H1 (cell line): ENCODE data around the gene LKAAEAR1. TPM values are rescaled to one million over a fixed set of nuclear protein-coding genes. Genes with fewer than 3 reads are reported as not detected.

Experiments used
- CTCF ChIA-PET: fragments of 300-600 bp; sonication (Branson Sonifier 250); formaldehyde crosslinking; loops from one replicate; lab custom pipeline; 2021; ENCODE audit not compliant: partially characterized antibody; lab: Charles Lee
- POLR2A ChIA-PET: fragments of 300-600 bp; sonication (Branson Sonifier 250); formaldehyde crosslinking; loops from one replicate; lab custom pipeline; 2021; ENCODE audit warnings: inconsistent platforms; ENCODE audit not compliant: partially characterized antibody; lab: Charles Lee
- DNase-seq, 2 experiments: peaks; one replicate each; pipeline versions ENCODE4 v3.0.0 to v3.0.0-alpha.2; 2010 to 2022; ENCODE audit warnings: low spot score in 2 of 2, low read depth in 1 of 2, mixed read lengths in 1 of 2
- FAIRE-seq: peaks from 2 replicates; lab custom pipeline; 2011; peaks lifted over from hg19 to GRCh38; lab: Jason Lieb, UNC
- H2AFZ ChIP-seq: 2 replicates; pipeline ENCODE4 v1.8.1; 2012; ENCODE audit warnings: low read length, inconsistent platforms
- H2AK5ac ChIP-seq: 2 replicates; pipeline ENCODE4 v1.6.1; 2013; ENCODE audit warnings: low read depth, low read length
- H2BK120ac ChIP-seq: replicated peaks from 2 replicates; pipeline ENCODE3; 2013; ENCODE audit warnings: low read depth, low read length, inconsistent platforms
- H2BK12ac ChIP-seq: 2 replicates; pipeline ENCODE4 v1.6.1; 2013; ENCODE audit warnings: low read depth, low read length
- H2BK15ac ChIP-seq: 2 replicates; pipeline ENCODE4 v1.6.1; 2013; ENCODE audit warnings: low read length
- H2BK20ac ChIP-seq: 2 replicates; pipeline ENCODE4 v1.6.1; 2013; ENCODE audit warnings: low read length
- H2BK5ac ChIP-seq: 2 replicates; pipeline ENCODE4 v1.6.1; 2013; ENCODE audit warnings: low read depth, low read length
- H3K14ac ChIP-seq: 2 replicates; pipeline ENCODE4 v1.6.1; 2013; ENCODE audit warnings: inconsistent platforms; ENCODE audit not compliant: insufficient read length
- H3K18ac ChIP-seq: 2 replicates; pipeline ENCODE4 v1.6.1; 2013; ENCODE audit warnings: low read length; ENCODE audit errors: extremely low read depth
- H3K23ac ChIP-seq: 2 replicates; pipeline ENCODE4 v1.6.1; 2013; ENCODE audit warnings: inconsistent platforms; ENCODE audit not compliant: insufficient read length
- H3K23me2 ChIP-seq: 2 replicates; pipeline ENCODE4 v1.6.1; 2013; ENCODE audit warnings: low read depth, low read length
- H3K27ac ChIP-seq: 2 replicates; pipeline ENCODE4 v1.6.1; 2011; ENCODE audit warnings: low read depth, low read length, inconsistent platforms
- H3K27me3 ChIP-seq, 4 experiments: replicated peaks in 1 of 4; 1 replicate in 1 of 4; 2 replicates in 3 of 4; pipeline versions ENCODE4 v1.6.1 to v1.8.1; 2011 to 2013; ENCODE audit warnings: low read length in 3 of 4, mild to moderate bottlenecking in 3 of 4, inconsistent platforms in 2 of 4, mixed read lengths in 2 of 4, moderate library complexity in 1 of 4; ENCODE audit not compliant: control insufficient read depth in 3 of 4, insufficient read depth in 3 of 4; ENCODE audit errors: extremely low read depth in 1 of 4
- H3K36me3 ChIP-seq, 4 experiments: 2 replicates each; pipeline versions ENCODE4 v1.6.1 to v1.8.1; 2011 to 2013; ENCODE audit warnings: mild to moderate bottlenecking in 4 of 4, low read length in 3 of 4, moderate library complexity in 2 of 4, control low read depth in 1 of 4, inconsistent platforms in 1 of 4; ENCODE audit not compliant: insufficient read depth in 4 of 4, control insufficient read depth in 2 of 4
- H3K4ac ChIP-seq: replicated peaks from 2 replicates; pipeline ENCODE3; 2013; ENCODE audit warnings: low read length, low read depth, mixed read lengths, inconsistent platforms; ENCODE audit not compliant: insufficient read length
- H3K4me1 ChIP-seq, 4 experiments: replicated peaks in 1 of 4; 1 replicate in 1 of 4; 2 replicates in 3 of 4; pipeline versions ENCODE4 v1.6.1 to v1.8.1; 2011 to 2013; ENCODE audit warnings: low read length in 3 of 4, inconsistent platforms in 2 of 4, mixed read lengths in 1 of 4; ENCODE audit not compliant: insufficient read depth in 4 of 4, control insufficient read depth in 3 of 4
- H3K4me2 ChIP-seq, 2 experiments: 2 replicates each; pipeline versions ENCODE4 v1.6.1 to v1.8.1; 2011 to 2013; ENCODE audit warnings: low read depth in 2 of 2, low read length in 2 of 2, control low read depth in 1 of 2, inconsistent platforms in 1 of 2, mild to moderate bottlenecking in 1 of 2; ENCODE audit not compliant: insufficient read depth in 1 of 2
- H3K4me3 ChIP-seq, 4 experiments: fragments of 200-600, 300-600 bp in 1 of 4; sonication (generic), shearing (Covaris generic), sonication (Bioruptor Twin) in 1 of 4; 2 replicates each; pipeline versions ENCODE4 v1.5.1 to v1.8.1; 2011 to 2016; ENCODE audit warnings: low read length in 4 of 4, low read depth in 3 of 4, control low read depth in 2 of 4, inconsistent platforms in 2 of 4, mild to moderate bottlenecking in 2 of 4, mixed read lengths in 1 of 4, moderate library complexity in 1 of 4; ENCODE audit not compliant: insufficient read depth in 2 of 4; ENCODE audit errors: extremely low read depth in 1 of 4
- H3K56ac ChIP-seq: replicated peaks from 2 replicates; pipeline ENCODE3; 2013; ENCODE audit warnings: low read depth, mild to moderate bottlenecking, mixed read lengths, low read length, inconsistent platforms; ENCODE audit not compliant: insufficient read length
- H3K79me1 ChIP-seq: 2 replicates; pipeline ENCODE4 v1.6.1; 2013; ENCODE audit warnings: low read depth, low read length, control low read depth
- H3K79me2 ChIP-seq, 2 experiments: 2 replicates each; pipeline versions ENCODE4 v1.6.1 to v1.8.1; 2012 to 2013; ENCODE audit warnings: low read length in 2 of 2, mild to moderate bottlenecking in 2 of 2, inconsistent platforms in 1 of 2; ENCODE audit not compliant: insufficient read depth in 2 of 2, control insufficient read depth in 1 of 2
- H3K9ac ChIP-seq, 4 experiments: replicated peaks in 1 of 4; 1 replicate in 1 of 4; 2 replicates in 3 of 4; pipeline versions ENCODE4 v1.6.1 to v1.8.1; 2011 to 2013; ENCODE audit warnings: low read depth in 3 of 4, low read length in 3 of 4, control low read depth in 2 of 4, mild to moderate bottlenecking in 2 of 4, moderate library complexity in 2 of 4, inconsistent platforms in 1 of 4; ENCODE audit errors: extremely low read depth in 1 of 4
- H3K9me3 ChIP-seq, 2 experiments: 2 replicates each; pipeline versions ENCODE4 v1.6.1 to v1.8.1; 2012 to 2013; ENCODE audit warnings: mild to moderate bottlenecking in 2 of 2, moderate library complexity in 2 of 2, control low read depth in 1 of 2, inconsistent platforms in 1 of 2, low read depth in 1 of 2, low read length in 1 of 2, mixed read lengths in 1 of 2; ENCODE audit not compliant: insufficient read depth in 2 of 2
- H4K20me1 ChIP-seq, 2 experiments: replicated peaks in 1 of 2; 2 replicates each; pipeline versions ENCODE3 to v1.8.1; 2011 to 2013; ENCODE audit warnings: inconsistent platforms in 2 of 2, low read length in 2 of 2, mild to moderate bottlenecking in 1 of 2; ENCODE audit not compliant: insufficient read depth in 2 of 2, control insufficient read depth in 1 of 2
- H4K5ac ChIP-seq: 2 replicates; pipeline ENCODE4 v1.6.1; 2013; ENCODE audit warnings: low read length, low read depth, mixed read lengths, inconsistent platforms; ENCODE audit not compliant: insufficient read length
- H4K8ac ChIP-seq: 2 replicates; pipeline ENCODE4 v1.8.0; 2013; ENCODE audit warnings: mild to moderate bottlenecking, moderate library complexity, low read length, inconsistent platforms; ENCODE audit not compliant: insufficient read depth; ENCODE audit errors: extremely low read depth
- H4K91ac ChIP-seq: replicated peaks from 2 replicates; pipeline ENCODE3; 2013; ENCODE audit warnings: low read length, mixed read lengths, inconsistent platforms; ENCODE audit not compliant: insufficient read length
- BACH1 ChIP-seq: IDR thresholded peaks from 2 replicates; pipeline ENCODE4 v1.6.1; 2012; ENCODE audit warnings: low read length, improper control_type of control experiment
- GTF2F1 ChIP-seq: IDR thresholded peaks from 2 replicates; pipeline ENCODE4 v1.6.1; 2012; ENCODE audit warnings: low read depth, low read length, improper control_type of control experiment, borderline replicate concordance
- SIN3A ChIP-seq, 2 experiments: IDR thresholded peaks in 1 of 2; conservative IDR thresholded peaks in 1 of 2; 2 replicates each; pipeline ENCODE4 v1.6.1; 2011 to 2012; ENCODE audit warnings: low read length in 2 of 2, improper control_type of control experiment in 1 of 2, low read depth in 1 of 2, mild to moderate bottlenecking in 1 of 2
- SUZ12 ChIP-seq: fragments of 200-600 bp; sonication (generic); IDR thresholded peaks from 2 replicates; pipeline ENCODE4 v1.6.1; 2012; ENCODE audit warnings: mild to moderate bottlenecking, inconsistent platforms, low read length, moderate library complexity, mixed read lengths
- WGBS, 2 experiments: shearing (Covaris generic) in 1 of 2; methylation state at CpG; one replicate each; pipeline versions ENCODE4 v1.1.6 to v1.1.7; 2013 to 2015; ENCODE audit warnings: low lambda C conversion rate in 2 of 2, mixed read lengths in 2 of 2, inconsistent platforms in 1 of 2, low coverage in 1 of 2, missing lambda C conversion rate in 1 of 2; ENCODE audit not compliant: insufficient replicate concordance in 2 of 2, insufficient coverage in 1 of 2, insufficient read length in 1 of 2; ENCODE audit errors: extremely low coverage in 1 of 2, missing lambda C conversion rate in 1 of 2; 5-methylcytosine and 5-hydroxymethylcytosine counted together
- polyA plus RNA-seq, 7 experiments: library from polyadenylated mRNA; depleted of rRNA in 3 of 7; stranded (reverse) in 5 of 7; unstranded in 2 of 7; fragments of >200 nt in 5 of 7; fragments of 200-250 nt in 2 of 7; gene quantifications; 1 replicate in 5 of 7; 2 replicates in 1 of 7; 4 replicates in 1 of 7; pipeline versions ENCODE4 v1.2.1 to v1.2.3, GENCODE V29; 2011 to 2013; ENCODE audit warnings: missing spikeins in 2 of 7, mixed read lengths in 2 of 7
- total RNA-seq: library from RNA; stranded (reverse); fragmentation: NEBNext Ultra II Directional; extraction: Animal tissue kit (Norgen Biotek cat#: 25700); gene quantifications from 2 replicates; pipeline ENCODE4 v1.2.1, GENCODE V29; 2021

Gene LKAAEAR1
- total and polyA plus RNA-seq, 2 of the 8 experiments (the other 6 are each of a cell fraction or from before 2014, with no cell fraction given) = 0.41 to 0.53 TPM

DNA sequence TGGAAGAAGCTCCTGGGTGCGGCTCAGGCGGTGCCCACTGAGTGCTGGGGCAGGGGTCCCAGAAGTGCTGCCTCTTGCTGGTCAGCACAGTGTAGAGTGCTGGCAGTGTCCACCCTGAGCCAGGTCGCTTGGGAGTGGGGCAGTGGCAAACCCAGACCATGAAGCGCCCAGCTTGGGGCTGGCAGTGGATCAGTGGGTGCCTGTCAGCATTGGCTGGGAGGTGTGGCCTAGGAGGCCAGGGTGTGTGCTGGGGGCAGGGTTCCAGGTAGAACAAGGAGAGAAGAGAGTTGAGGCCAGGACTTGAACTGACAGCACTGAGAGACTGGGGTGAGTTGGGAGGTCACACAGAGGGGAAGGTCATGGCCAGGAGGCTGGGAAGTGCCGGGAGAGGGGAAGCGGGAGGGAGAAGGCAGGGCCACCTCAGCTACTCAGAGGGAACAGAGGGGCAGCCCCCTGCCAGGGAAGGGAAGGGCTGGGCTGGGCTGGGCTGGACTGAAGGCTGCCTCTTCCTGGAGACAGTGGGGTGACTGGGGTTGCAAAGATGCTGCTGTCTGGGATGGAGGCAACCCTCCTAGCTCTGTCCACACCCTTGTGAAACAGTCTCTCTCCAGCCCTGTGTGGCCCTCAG is 17.1 kb downstream of the LKAAEAR1 start:
- no peak overlapping the region for H3K23ac ChIP-seq
- no peak overlapping the region for H3K4me3 ChIP-seq
- H3K9ac ChIP-seq = no peak overlapping the region
- peak overlapping the region; percentile 65; the same call in 1 of the 2 replicates for H2AK5ac ChIP-seq
- 0 out of 2 replicates have a peak overlapping the region, but pooled peaks have one; percentile 88 for H2BK15ac ChIP-seq
- H2BK5ac ChIP-seq = peak overlapping the region; percentile 52
- CTCF ChIA-PET = interaction anchor here (0.8 to 2.5 kb wide), 6 partner anchors 10 to 73 kb away, joined by 3 to 17 read pairs (median 4); partner anchors contain the start of genes LKAAEAR1, OPRL1 and RGS19
- FAIRE-seq = no peak
- H3K79me1 ChIP-seq = 0 out of 2 replicates have a peak, but pooled peaks cover 3% of the 10 kb centered on the region
- 76% methylated on average over 6 of the region's 6 CpGs; no CpG with 5 or more reads in 1 of the 2 experiments for WGBS, 2 experiments
- no peaks in the 10 kb centered on the region for H3K27me3 ChIP-seq
- H3K18ac ChIP-seq = no peak overlapping the region
- no peaks in the 10 kb centered on the region for H3K9me3 ChIP-seq
- H2BK12ac ChIP-seq = no peak overlapping the region
- no peak overlapping the region for H4K91ac ChIP-seq
- H3K79me2 ChIP-seq = no peaks in the 10 kb centered on the region
- no peak overlapping the region for H3K4me2 ChIP-seq
- peaks cover 3 to 20% (median 9%) of the 10 kb centered on the region in 4 experiments for H3K4me1 ChIP-seq
- 0 out of 8 replicates have a peak, but pooled peaks cover 0 to 2% (median 0%) of the 10 kb centered on the region in 4 experiments for H3K36me3 ChIP-seq
- TF ChIP-seq SIN3A (conservative IDR thresholded peaks at IDR 0.05 in 1 of 2, IDR thresholded peaks at IDR 0.05 in 1 of 2; ENCODE audit: low read depth in 1 of 2, low read length in 2 of 2) = no peak
- TF ChIP-seq GTF2F1 = no peak
- no peak for TF ChIP-seq SUZ12
- no peak for TF ChIP-seq BACH1
- TF ChIP-seq, all 59 proteins: peak for 0
- DNase-seq = no peak
- no peak overlapping the region for H2BK120ac ChIP-seq
- POLR2A ChIA-PET = interaction anchor here (1.0 to 4.5 kb wide), 3 partner anchors 11 to 53 kb away, joined by 3 to 27 read pairs (median 4); partner anchors contain the start of genes OPRL1 and RGS19
- H3K14ac ChIP-seq = no peak overlapping the region
- H4K20me1 ChIP-seq = peaks cover 2 to 10% of the 10 kb centered on the region in 2 experiments
- no peak overlapping the region for H3K4ac ChIP-seq
- no peak overlapping the region for H3K56ac ChIP-seq
- no peak overlapping the region for H4K5ac ChIP-seq
- H3K27ac ChIP-seq = no peak overlapping the region
- no peak overlapping the region for H2BK20ac ChIP-seq
- H2AFZ ChIP-seq = no peak overlapping the region
- H4K8ac ChIP-seq = no peak overlapping the region; the same call in 1 of the 2 replicates
- peaks cover 2% of the 10 kb centered on the region; the same call in 1 of the 2 replicates for H3K23me2 ChIP-seq
